ENCODE measurements around the gene CHAF1B. TPM values are rescaled to one million over a fixed set of nuclear protein-coding genes. Genes with fewer than 3 reads are reported as not detected.

CHAF1B gene
- total RNA-seq, 1 experiment from 2014 or later: 7.7 TPM

GRCh38 chr21:36463204-36463603, 78.0 kb downstream of the CHAF1B start:
- no peaks in the 10 kb centered on the region for H3K36me3 Mint-ChIP-seq (ENCODE audit: insufficient read depth, unreplicated experiment)
- no peak for TF ChIP-seq CTCF (IDR thresholded peaks at IDR 0.05; ENCODE audit: unreplicated experiment)
- DNase-seq (ENCODE audit: unreplicated experiment): no peak
- H3K4me1 Mint-ChIP-seq (ENCODE audit: insufficient read depth, unreplicated experiment): no peaks in the 10 kb centered on the region
- ChIA-PET CTCF (interaction anchor here (1.0 kb wide), 1 partner anchor 463 kb away, joined by 4 read pairs; no protein-coding TSS in a partner anchor), POLR2A (interaction anchor here (0.7 kb wide), 1 partner anchor 45 kb away, joined by 4 read pairs; no protein-coding TSS in a partner anchor)
- H3K27me3 Mint-ChIP-seq (ENCODE audit: insufficient read depth, unreplicated experiment): no peaks in the 10 kb centered on the region
- H3K4me3 Mint-ChIP-seq (ENCODE audit: unreplicated experiment): no peak overlapping the region
- H3K27ac Mint-ChIP-seq (ENCODE audit: low read depth, unreplicated experiment): no peak overlapping the region
- H3K9me3 Mint-ChIP-seq (ENCODE audit: unreplicated experiment): no peaks in the 10 kb centered on the region
- BruUV-seq (replicated peaks): no TSS peak
- intact Hi-C loops (cut with micrococcal nuclease): no loop called here

GRCh38 chr21:36463991-36464390, 78.8 kb downstream of the CHAF1B start:
- DNase-seq (ENCODE audit: unreplicated experiment): no peak
- BruUV-seq (replicated peaks): no TSS peak
- Mint-ChIP-seq H3K4me3 (ENCODE audit: unreplicated experiment) (no peak overlapping the region), H3K27ac (ENCODE audit: low read depth, unreplicated experiment) (no peak overlapping the region), H3K9me3 (ENCODE audit: unreplicated experiment) (no peaks in the 10 kb centered on the region), H3K36me3 (ENCODE audit: insufficient read depth, unreplicated experiment) (no peaks in the 10 kb centered on the region), H3K4me1 (ENCODE audit: insufficient read depth, unreplicated experiment) (no peaks in the 10 kb centered on the region), H3K27me3 (ENCODE audit: insufficient read depth, unreplicated experiment) (no peaks in the 10 kb centered on the region)
- ChIA-PET POLR2A (interaction anchor here (0.6 kb wide), 1 partner anchor 15 kb away, joined by 3 read pairs; no protein-coding TSS in a partner anchor), CTCF (no interaction called here)
- no peak for TF ChIP-seq CTCF (IDR thresholded peaks at IDR 0.05; ENCODE audit: unreplicated experiment)
- intact Hi-C loops (cut with micrococcal nuclease): no loop called here

GRCh38 chr21:36464590-36464989, 79.4 kb downstream of the CHAF1B start:
- no TSS peak for BruUV-seq (replicated peaks)
- CTCF ChIA-PET: no interaction called here
- Mint-ChIP-seq H3K9me3 (ENCODE audit: unreplicated experiment) (no peaks in the 10 kb centered on the region), H3K27ac (ENCODE audit: low read depth, unreplicated experiment) (no peak overlapping the region), H3K4me1 (ENCODE audit: insufficient read depth, unreplicated experiment) (no peaks in the 10 kb centered on the region), H3K27me3 (ENCODE audit: insufficient read depth, unreplicated experiment) (no peaks in the 10 kb centered on the region), H3K36me3 (ENCODE audit: insufficient read depth, unreplicated experiment) (no peaks in the 10 kb centered on the region), H3K4me3 (ENCODE audit: unreplicated experiment) (no peak overlapping the region)
- DNase-seq (ENCODE audit: unreplicated experiment): no peak
- POLR2A ChIA-PET: interaction anchor here (0.6 kb wide), 1 partner anchor 15 kb away, joined by 3 read pairs; no protein-coding TSS in a partner anchor
- intact Hi-C loops (cut with micrococcal nuclease): no loop called here
- TF ChIP-seq CTCF (IDR thresholded peaks at IDR 0.05; ENCODE audit: unreplicated experiment): no peak

DNA sequence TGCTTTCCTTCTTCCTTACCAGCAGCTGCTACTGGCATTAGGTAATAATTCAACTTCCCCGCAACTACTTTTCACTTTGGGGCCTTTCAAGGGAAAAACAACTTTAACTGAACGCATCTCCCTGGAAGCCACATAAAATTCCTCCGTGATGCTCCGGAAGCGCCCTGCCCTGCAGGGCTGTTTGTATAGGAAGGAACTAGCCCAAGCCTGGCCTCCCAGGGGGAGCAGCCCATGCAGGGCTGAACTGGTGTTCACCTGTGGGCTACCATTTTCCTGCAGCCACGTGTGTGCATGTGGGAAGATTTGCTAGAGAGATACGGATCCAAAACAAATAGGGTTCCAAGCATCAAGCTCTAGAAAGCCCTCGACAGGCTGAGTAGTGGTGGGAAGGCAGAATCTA, 80.3 kb downstream of the CHAF1B start:
- TF ChIP-seq CTCF (IDR thresholded peaks at IDR 0.05; ENCODE audit: unreplicated experiment): no peak
- no peak overlapping the region for H3K4me3 Mint-ChIP-seq (ENCODE audit: unreplicated experiment)

More for the DNA sequence above, 80.3 kb downstream of the CHAF1B start:
- intact Hi-C loops (cut with micrococcal nuclease): no loop called here
- CTCF ChIA-PET: interaction anchor here (1.0 kb wide), 1 partner anchor 165 kb away, joined by 4 read pairs; no protein-coding TSS in a partner anchor
- Mint-ChIP-seq H3K27me3 (ENCODE audit: insufficient read depth, unreplicated experiment) (no peaks in the 10 kb centered on the region), H3K27ac (ENCODE audit: low read depth, unreplicated experiment) (no peak overlapping the region), H3K9me3 (ENCODE audit: unreplicated experiment) (no peaks in the 10 kb centered on the region), H3K4me1 (ENCODE audit: insufficient read depth, unreplicated experiment) (no peaks in the 10 kb centered on the region), H3K36me3 (ENCODE audit: insufficient read depth, unreplicated experiment) (no peaks in the 10 kb centered on the region)
- POLR2A ChIA-PET: no interaction called here
- no TSS peak for BruUV-seq (replicated peaks)
- DNase-seq (ENCODE audit: unreplicated experiment): no peak
